ENCODE measurements around the gene TNFRSF1B. TPM values are rescaled to one million over a fixed set of nuclear protein-coding genes. Genes with fewer than 3 reads are reported as not detected.

Gene TNFRSF1B
- total RNA-seq, 1 donor from 2014 or later = 3.3 TPM

GRCh38 chr1:12142891-12143630 is 23.7 kb upstream of the TNFRSF1B start:
- H3K4me1 Mint-ChIP-seq (ENCODE audit: unreplicated experiment) = peaks cover 18% of the 10 kb centered on the region
- H3K4me3 Mint-ChIP-seq = peak overlapping the region; percentile 5
- H3K9me3 Mint-ChIP-seq = no peaks in the 10 kb centered on the region
- no peak overlapping the region for H3K27ac Mint-ChIP-seq
- DNase-seq (ENCODE audit: extremely low spot score, unreplicated experiment) = no peak
- H3K36me3 Mint-ChIP-seq = no peaks in the 10 kb centered on the region
- no peak for TF ChIP-seq CTCF (conservative IDR thresholded peaks at IDR 0.05)
- H3K27me3 Mint-ChIP-seq = peaks cover 6% of the 10 kb centered on the region

GRCh38 chr1:12143631-12144155 is 23.1 kb upstream of the TNFRSF1B start:
- peaks cover 6% of the 10 kb centered on the region for H3K27me3 Mint-ChIP-seq
- DNase-seq (ENCODE audit: extremely low spot score, unreplicated experiment) = no peak
- H3K4me3 Mint-ChIP-seq = peak overlapping the region; percentile 5
- peak overlapping the region; percentile 30 for H3K27ac Mint-ChIP-seq
- H3K4me1 Mint-ChIP-seq (ENCODE audit: unreplicated experiment) = peaks cover 18% of the 10 kb centered on the region
- TF ChIP-seq CTCF (conservative IDR thresholded peaks at IDR 0.05) = no peak
- no peaks in the 10 kb centered on the region for H3K36me3 Mint-ChIP-seq
- no peaks in the 10 kb centered on the region for H3K9me3 Mint-ChIP-seq

- Mint-ChIP-seq H3K9me3 (no peaks in the 10 kb centered on the region), H3K36me3 (no peaks in the 10 kb centered on the region), H3K27me3 (peaks cover 3% of the 10 kb centered on the region), H3K4me3 (no peak overlapping the region), H3K4me1 (ENCODE audit: unreplicated experiment) (peaks cover 18% of the 10 kb centered on the region), H3K27ac (peak overlapping the region; percentile 30)
- no peak for TF ChIP-seq CTCF (conservative IDR thresholded peaks at IDR 0.05)
- DNase-seq (ENCODE audit: extremely low spot score, unreplicated experiment) = no peak
Observed at GRCh38 chr1:12144236-12144635, 22.6 kb upstream of the TNFRSF1B start.

GRCh38 chr1:12144969-12145368 is 21.8 kb upstream of the TNFRSF1B start:
- no peaks in the 10 kb centered on the region for H3K9me3 Mint-ChIP-seq
- H3K4me3 Mint-ChIP-seq = no peak overlapping the region
- H3K36me3 Mint-ChIP-seq = no peaks in the 10 kb centered on the region
- H3K27me3 Mint-ChIP-seq = no peaks in the 10 kb centered on the region
- no peak overlapping the region for H3K27ac Mint-ChIP-seq
- TF ChIP-seq CTCF (conservative IDR thresholded peaks at IDR 0.05) = no peak
- peaks cover 18% of the 10 kb centered on the region for H3K4me1 Mint-ChIP-seq (ENCODE audit: unreplicated experiment)
- DNase-seq (ENCODE audit: extremely low spot score, unreplicated experiment) = no peak

GRCh38 chr1:12145616-12146342 is 21.0 kb upstream of the TNFRSF1B start:
- Mint-ChIP-seq H3K36me3 (no peaks in the 10 kb centered on the region), H3K9me3 (no peaks in the 10 kb centered on the region), H3K4me3 (no peak overlapping the region), H3K4me1 (ENCODE audit: unreplicated experiment) (peaks cover 18% of the 10 kb centered on the region), H3K27me3 (no peaks in the 10 kb centered on the region), H3K27ac (no peak overlapping the region)
- no peak for DNase-seq (ENCODE audit: extremely low spot score, unreplicated experiment)
- TF ChIP-seq CTCF (conservative IDR thresholded peaks at IDR 0.05) = no peak

Data from type B pancreatic cell (in vitro differentiated cells).